Measurements from ENCODE around the gene CASTOR2.

GRCh38 chr7:75049817-75050216, 85.3 kb downstream of the CASTOR2 start:
- no peak for TF ChIP-seq CTCF (IDR thresholded peaks at IDR 0.05)
- no peak for TF ChIP-seq POLR2A (IDR thresholded peaks at IDR 0.05)
